GM21381 (cell line): ENCODE measurements around the gene HMGN4.
A peak's percentile ranks its signal among the peaks of the same experiment; 100 is the strongest.
"Not testable (repeated sequence)": the region's sequence is repeated elsewhere in the genome, so short reads cannot be mapped to it uniquely, and the experiment has no call there.

ENCODE experiments used
- ATAC-seq: cut with Tn5 transposase; IDR thresholded peaks from one replicate; pipeline ENCODE4 v1.9.1; 2021; ENCODE audit warnings: mild to moderate bottlenecking, moderate library complexity; ENCODE audit not compliant: unreplicated experiment

HMGN4 gene

DNA sequence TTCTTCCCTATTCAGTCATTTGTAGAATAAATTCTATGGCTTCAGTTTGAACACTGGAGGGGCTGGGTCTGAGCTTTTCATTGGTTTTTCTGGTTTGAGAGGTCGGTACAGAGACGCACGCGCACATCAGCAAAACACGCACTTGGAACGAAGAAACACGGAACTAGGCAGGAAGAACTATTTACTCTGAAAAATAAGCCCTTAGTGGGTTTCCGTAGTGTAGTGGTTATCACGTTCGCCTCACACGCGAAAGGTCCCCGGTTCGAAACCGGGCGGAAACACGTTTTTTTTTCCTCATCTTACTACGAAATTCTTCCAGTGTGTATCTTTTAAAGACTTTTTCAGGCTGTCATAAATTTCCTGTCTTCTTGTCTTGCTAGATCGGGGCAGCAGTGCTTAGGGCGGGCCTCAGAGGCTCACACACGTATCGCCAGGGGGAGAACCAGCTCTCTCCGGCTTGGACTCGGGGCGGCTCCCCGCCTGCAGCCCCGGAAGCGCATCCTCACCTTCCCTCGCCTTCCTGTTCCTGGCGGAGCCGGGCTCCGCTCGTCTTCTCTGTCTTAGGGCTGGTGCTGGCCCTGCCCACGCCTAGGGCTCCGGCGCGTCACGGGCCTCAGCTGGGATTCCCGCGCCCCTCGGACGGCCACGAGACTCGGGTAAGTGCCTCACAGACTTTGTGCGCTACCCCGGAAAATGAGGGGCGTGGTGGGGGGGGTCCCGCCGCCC lies at the start of gene HMGN4:
Gene HMGN4, plus strand, starts transcription at position 521 of the 726 bp plus-strand sequence. CDS start 6,841 bp downstream, outside the sequence.
- ATAC-seq, result peak; percentile 53

DNA sequence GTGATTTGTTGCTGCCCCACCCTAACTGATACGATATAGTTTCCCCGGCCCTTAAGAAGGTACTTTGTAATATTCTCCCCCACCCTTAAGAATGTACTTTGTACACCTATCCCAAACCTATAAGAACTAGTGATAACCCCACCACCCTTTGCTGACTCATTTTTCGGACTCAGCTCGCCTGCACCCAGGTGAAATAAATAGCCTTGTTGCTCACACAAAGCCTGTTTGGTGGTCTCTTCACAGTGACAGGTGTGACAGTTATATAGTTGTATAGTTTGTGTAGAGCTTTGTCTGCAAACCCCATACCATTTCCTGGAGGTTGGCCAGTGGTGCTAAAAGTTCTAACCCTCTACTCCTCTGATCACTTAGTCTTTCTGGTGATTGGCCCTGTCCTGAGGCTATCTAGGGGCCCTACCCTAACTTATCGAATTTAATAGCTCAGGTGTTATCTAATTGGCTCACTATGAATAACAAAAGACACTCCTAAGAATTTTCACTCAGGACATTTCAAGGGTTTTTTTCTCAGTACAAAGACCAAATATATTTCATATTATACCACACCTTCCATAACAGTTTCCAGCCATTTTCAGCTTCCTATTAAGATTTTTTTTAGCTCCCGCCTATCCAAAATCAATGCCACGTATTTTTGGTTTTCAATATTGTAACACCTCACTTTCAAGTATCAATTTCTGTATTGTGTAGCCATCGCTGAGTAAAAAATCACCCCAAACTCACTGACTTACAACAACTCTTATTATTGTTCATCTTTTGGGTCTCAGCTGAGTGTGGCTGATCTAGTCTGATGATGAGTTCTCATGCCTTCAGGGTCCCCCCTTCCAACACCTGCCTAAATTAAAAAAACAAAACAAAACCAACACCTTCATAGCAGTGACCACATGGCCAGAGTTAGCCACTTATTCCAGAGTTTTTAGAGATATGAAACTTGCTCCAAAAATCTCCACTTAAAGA lies 47.9 kb upstream of the HMGN4 start:
- no peak for ATAC-seq

- no peak for ATAC-seq
These were observed 46.6 kb upstream of the HMGN4 start for GRCh38 chr6:26491604-26492003.

- ATAC-seq, result no peak
These were observed 44.9 kb upstream of the HMGN4 start for GRCh38 chr6:26493258-26493657.

DNA sequence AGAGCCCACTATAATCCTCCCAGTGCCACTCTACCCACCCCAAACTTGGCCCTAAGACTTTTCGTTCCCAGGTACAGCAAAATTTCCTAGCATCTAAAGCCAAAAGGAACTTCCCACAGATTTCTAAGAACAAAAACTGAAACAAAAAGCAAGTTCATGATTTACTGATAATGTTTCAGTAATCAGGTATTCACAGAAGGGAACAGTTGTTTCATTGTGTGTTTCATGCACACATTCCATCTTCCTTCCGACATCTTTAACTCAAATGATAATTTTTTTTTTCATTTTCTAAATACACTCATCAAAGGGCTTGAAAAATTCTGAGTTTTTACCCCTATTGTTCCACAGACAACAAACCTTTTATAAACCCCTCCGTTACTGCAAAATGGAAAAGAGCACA lies 44.0 kb upstream of the HMGN4 start:
- ATAC-seq, result no peak

GRCh38 chr6:26495281-26495680 lies 42.9 kb upstream of the HMGN4 start:
- ATAC-seq, result no peak

GRCh38 chr6:26497610-26498009 lies 40.6 kb upstream of the HMGN4 start:
- ATAC-seq, result no peak

DNA sequence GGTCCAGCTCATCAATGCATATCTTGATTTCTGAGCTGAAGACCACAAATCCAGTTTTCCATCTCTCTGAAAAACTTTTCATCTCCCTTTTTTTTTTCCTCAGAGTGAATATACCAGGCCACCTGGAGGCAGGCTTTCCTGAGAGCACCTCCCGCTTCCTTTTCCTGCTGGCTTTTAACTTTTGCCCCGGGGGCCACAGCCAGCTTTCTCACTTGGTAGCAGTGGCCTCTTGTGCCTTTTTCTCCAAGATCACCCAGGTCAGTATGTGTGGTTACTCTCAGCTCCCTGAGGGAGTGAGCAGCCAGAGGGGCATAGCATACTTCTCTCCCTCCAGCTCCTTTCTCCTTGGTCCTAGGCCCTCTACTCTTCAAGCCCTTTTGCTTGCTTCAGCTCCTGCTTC lies 38.1 kb upstream of the HMGN4 start, which contains the start of gene BTN1A1:
Gene BTN1A1, plus strand, starts transcription at position 202 of the 400 bp plus-strand sequence. CDS start 984 bp downstream, outside the sequence.
- no peak for ATAC-seq

GRCh38 chr6:26501482-26501986 lies 36.6 kb upstream of the HMGN4 start:
- ATAC-seq, result no peak

- ATAC-seq, result no peak
These were observed 36.0 kb upstream of the HMGN4 start for GRCh38 chr6:26502165-26502564.

DNA sequence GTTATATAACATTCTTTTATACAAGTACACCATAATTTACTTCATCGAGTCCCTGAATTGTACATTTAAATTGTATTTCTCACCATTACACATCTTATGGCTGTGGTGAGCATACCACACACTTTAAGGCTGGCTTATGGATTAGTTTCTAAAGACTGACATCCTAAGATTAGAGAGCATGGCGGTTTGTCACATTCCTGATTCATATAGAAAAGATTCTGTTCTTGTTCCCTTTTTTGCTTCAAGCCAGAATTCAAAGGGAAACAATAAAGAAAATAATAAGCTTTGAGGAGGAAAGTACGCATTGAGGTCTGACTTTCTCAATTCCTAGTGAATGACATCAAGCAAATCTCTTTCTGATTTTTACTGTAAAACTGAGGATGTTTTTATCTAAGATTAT lies 35.5 kb upstream of the HMGN4 start:
- ATAC-seq, result no peak

- ATAC-seq, result no peak
These were observed 30.5 kb upstream of the HMGN4 start for GRCh38 chr6:26507658-26508057.

DNA sequence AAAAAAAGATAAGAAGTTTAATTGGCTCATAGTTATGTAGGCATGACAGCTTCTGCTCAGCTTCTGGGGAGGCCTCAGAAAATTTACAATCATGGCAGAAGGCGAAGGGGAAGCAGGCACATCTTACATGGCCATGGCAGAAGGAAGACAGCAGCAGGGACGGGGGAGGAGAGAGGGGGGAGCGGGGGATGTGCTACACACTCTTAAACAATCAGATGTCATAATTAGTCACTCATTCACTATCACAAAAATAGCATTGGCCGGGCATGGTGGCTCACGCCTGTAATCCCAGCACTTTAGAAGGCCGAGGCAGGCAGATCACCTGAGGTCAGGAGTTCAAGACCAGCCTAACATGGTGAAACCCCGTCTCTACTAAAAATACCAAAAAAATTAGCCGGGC lies 27.1 kb upstream of the HMGN4 start:
- not testable (repeated sequence) for ATAC-seq

DNA sequence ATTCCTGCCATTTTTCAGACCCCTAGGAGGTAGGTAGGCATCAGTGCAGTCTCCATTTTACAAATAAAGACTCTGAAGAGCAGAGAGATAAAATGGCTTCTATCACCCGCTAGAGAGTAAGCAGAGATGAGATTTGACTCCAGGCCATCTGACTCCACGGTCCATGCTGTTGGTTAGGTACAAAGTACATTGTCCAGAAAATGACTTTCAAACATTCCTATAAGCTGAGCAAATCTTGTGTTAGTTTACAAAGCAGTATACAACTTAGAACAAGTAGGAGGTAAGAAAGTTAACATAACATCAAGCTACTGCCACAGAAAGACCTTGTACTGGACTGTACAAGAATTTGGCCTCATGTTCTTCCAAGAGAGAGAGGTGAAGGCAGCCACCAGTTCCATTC lies 23.2 kb upstream of the HMGN4 start:
- ATAC-seq, result no peak

- no peak for ATAC-seq
These were observed 21.4 kb upstream of the HMGN4 start for GRCh38 chr6:26516481-26517427.

DNA sequence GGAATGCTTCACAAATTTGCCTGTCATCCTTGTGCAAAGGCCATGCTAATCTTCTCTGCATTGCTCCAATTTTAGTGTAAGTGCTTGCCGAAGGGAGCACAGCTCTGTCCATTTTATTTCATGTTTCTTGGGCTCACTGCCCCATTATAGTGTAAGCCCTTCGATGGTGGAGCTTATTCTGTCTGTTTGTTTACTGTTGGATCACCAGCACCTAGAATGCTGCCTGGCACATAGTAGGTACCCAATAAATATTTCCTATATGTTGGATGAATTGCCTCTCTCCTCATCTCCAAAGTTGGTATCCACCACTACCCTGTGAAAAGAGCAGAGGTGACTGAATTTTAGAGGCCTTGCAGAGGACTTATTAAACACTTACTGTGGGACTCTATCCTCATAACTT lies 18.8 kb upstream of the HMGN4 start:
- no peak for ATAC-seq

DNA sequence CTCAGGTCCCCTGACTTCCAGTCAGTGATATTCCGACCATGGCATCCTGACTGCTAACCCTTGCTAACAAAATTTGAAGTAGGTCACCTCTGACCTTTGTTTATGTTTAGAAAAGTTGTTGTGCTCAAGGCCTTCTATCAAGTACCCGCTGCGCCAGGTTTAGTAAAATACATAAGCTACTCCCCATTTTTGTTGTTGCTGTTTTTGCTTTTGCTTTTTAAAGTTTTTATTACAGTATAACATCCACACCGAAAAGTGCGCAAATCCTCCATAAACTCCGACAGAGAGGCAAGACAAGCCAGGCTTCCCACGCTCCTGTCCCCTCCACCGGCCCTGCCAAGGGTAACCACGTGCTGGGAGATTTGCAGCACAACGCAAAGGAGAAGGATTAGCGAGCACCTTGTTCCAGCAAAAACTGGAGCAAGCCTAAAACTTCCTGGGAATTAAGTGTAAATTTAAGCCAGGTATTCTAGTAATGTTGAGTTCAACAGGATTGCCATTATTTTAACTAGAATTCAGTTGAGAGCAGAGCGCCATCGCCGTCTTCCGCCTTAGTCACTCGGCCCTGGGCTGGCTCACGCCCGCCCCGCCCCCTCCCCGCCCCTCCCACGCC lies 17.8 kb upstream of the HMGN4 start:
- peak; percentile 31 for ATAC-seq

DNA sequence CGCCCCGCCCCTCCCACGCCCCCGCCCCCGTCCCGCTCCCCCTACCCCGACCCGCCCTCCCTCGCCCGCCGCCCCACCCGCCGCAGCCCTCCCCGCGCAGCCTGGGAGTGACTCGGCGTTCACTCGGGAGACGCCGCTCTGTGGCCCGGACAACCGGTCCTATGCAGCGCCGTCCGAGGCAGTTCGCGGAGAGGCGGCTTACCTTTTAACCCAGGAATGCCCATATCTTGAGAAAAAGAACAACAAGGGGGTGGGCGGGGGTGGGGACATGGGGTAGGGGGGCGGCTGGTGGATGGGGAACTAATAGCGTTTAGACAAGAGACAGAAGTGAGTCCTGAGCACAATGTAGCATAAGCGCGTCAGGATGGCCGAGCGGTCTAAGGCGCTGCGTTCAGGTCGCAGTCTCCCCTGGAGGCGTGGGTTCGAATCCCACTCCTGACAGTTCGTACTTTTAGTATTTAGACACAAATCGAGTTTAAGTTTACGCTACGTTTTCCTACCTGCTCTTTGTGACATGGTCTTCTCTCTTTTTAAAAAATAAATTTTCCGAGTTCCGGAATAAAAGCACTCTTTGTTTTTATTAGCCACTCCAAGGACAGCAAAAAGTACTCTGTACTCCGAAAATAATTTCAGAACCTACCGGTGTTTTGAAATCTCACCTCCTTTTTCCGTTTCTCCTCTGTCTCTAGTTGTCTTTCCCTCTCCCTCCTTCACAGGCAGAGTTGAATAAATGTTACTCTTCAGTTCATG lies 17.1 kb upstream of the HMGN4 start:
- ATAC-seq, result peak; percentile 51
